OCI-LY3 (cell line): ENCODE data around the gene ENTPD2.

ENCODE experiments used
- H2AFZ ChIP-seq: fragments of 200-600, 300-600 bp; shearing (Covaris generic); 2 replicates; pipeline ENCODE4 v1.6.0; 2014; ENCODE audit warnings: antibody characterized with exemption, low read depth, low read length
- H3K27ac ChIP-seq: fragments of 200-600, 300-600 bp; sonication (generic); 2 replicates; pipeline ENCODE4 v1.5.1; 2014; ENCODE audit warnings: mild to moderate bottlenecking, low read length, moderate library complexity, mixed read lengths
- H3K27me3 ChIP-seq: fragments of 200-600, 300-600 bp; sonication (generic); 2 replicates; pipeline ENCODE4 v1.6.1; 2014; ENCODE audit warnings: low read depth, low read length, mixed read lengths
- H3K36me3 ChIP-seq: fragments of 200-600, 300-600 bp; sonication (generic); replicated peaks from 2 replicates; pipeline ENCODE3; 2014; ENCODE audit warnings: low read depth, low read length, mixed read lengths
- H3K4me1 ChIP-seq: fragments of 300-600, 200-600 bp; sonication (generic); 2 replicates; pipeline ENCODE4 v1.6.1; 2014; ENCODE audit warnings: low read length, mixed read lengths
- H3K4me2 ChIP-seq: fragments of 200-600, 300-600 bp; sonication (generic); 2 replicates; pipeline ENCODE4 v1.6.1; 2014; ENCODE audit warnings: low read length, mixed read lengths
- H3K4me3 ChIP-seq: fragments of 300-600, 200-600 bp; sonication (generic); 2 replicates; pipeline ENCODE4 v1.5.1; 2014; ENCODE audit warnings: antibody characterized with exemption, mild to moderate bottlenecking, low read length, moderate library complexity
- H3K79me2 ChIP-seq: fragments of 300-600, 200-600 bp; shearing (Covaris generic); 2 replicates; pipeline ENCODE4 v1.6.1; 2014; ENCODE audit warnings: mild to moderate bottlenecking, low read length, mixed read lengths
- H3K9ac ChIP-seq: fragments of 300-600, 200-600 bp; shearing (Covaris generic); 2 replicates; pipeline ENCODE4 v1.6.0; 2014; ENCODE audit warnings: mild to moderate bottlenecking, low read length, moderate library complexity
- H3K9me3 ChIP-seq: fragments of 200-600, 300-600 bp; shearing (Covaris generic); 2 replicates; pipeline ENCODE4 v1.6.1; 2014; ENCODE audit warnings: low read length, mixed read lengths; ENCODE audit not compliant: insufficient read depth
- H4K20me1 ChIP-seq: fragments of 200-600, 300-600 bp; sonication (generic); 2 replicates; pipeline ENCODE4 v1.6.1; 2016; ENCODE audit warnings: low read length, mixed read lengths; ENCODE audit not compliant: insufficient read depth
- EZH2phosphoT487 ChIP-seq: fragments of 200-600 bp; shearing (Covaris generic); IDR thresholded peaks from 2 replicates; pipeline ENCODE4 v1.6.1; 2018; ENCODE audit warnings: antibody characterized with exemption, mixed run types, low read depth
- TF ChIP-seq, protein P1 (sequence below): fragments of 200-600, 300-600 bp; sonication (generic); IDR thresholded peaks from 2 replicates; pipeline ENCODE4 v1.5.1; 2014; ENCODE audit warnings: antibody characterized with exemption, low read length, low read depth

The ENTPD2 gene

DNA sequence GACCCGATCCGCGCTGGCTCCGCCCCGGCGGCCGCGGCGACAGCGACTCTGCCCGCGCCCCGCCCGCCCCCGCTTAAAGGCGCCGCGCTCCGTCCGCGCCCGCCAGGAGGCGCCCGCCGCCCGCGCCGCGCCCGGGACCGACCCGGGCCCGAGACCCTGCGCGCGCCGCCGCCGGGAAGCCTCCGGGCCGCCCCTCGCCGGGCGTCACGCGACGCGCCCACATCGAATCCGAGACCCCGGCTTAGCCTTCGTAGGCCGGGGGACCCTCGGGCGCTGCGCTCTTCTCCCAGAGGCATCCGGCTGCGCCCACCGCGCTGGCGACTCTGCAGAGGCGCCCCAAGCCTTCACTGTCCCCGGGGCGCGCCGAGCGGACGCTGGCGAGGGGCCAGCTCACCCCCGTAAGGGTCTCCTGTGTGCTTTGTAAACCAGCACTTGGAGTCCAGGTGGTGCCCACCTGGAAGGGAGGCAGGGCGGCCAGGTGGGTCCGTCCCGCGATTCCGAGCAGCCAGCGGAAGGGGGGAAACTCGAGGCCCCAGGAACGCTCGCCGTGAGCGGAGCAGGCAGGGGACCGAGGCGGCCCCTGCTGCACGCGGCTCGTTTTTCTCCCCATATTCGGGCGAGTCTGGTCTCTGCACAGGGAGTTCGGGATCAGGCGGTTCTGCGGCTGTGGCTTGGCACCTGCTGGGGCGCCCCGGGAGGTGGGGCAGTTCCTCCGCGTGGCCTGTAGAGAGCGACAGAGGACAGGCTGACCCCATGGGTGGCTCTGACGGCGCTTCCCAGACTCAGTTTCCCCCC lies 25.4 kb downstream of the ENTPD2 start:
- Histone ChIP-seq H3K9ac (peak overlapping the region; percentile 64), H3K4me2 (peak overlapping the region; percentile 97), H3K4me3 (peak overlapping the region; percentile 88), H2AFZ (peak overlapping the region; percentile 62; the same call in 1 of the 2 replicates), H4K20me1 (no peaks in the 10 kb centered on the region), H3K79me2 (no peaks in the 10 kb centered on the region), H3K36me3 (no peaks in the 10 kb centered on the region), H3K9me3 (no peaks in the 10 kb centered on the region), H3K27ac (no peak overlapping the region), H3K4me1 (peaks cover 35% of the 10 kb centered on the region), H3K27me3 (peaks cover 6% of the 10 kb centered on the region)
- TF ChIP-seq, protein P1, sequence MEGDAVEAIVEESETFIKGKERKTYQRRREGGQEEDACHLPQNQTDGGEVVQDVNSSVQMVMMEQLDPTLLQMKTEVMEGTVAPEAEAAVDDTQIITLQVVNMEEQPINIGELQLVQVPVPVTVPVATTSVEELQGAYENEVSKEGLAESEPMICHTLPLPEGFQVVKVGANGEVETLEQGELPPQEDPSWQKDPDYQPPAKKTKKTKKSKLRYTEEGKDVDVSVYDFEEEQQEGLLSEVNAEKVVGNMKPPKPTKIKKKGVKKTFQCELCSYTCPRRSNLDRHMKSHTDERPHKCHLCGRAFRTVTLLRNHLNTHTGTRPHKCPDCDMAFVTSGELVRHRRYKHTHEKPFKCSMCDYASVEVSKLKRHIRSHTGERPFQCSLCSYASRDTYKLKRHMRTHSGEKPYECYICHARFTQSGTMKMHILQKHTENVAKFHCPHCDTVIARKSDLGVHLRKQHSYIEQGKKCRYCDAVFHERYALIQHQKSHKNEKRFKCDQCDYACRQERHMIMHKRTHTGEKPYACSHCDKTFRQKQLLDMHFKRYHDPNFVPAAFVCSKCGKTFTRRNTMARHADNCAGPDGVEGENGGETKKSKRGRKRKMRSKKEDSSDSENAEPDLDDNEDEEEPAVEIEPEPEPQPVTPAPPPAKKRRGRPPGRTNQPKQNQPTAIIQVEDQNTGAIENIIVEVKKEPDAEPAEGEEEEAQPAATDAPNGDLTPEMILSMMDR, result peak; percentile 43
- no peak for TF ChIP-seq EZH2phosphoT487

DNA sequence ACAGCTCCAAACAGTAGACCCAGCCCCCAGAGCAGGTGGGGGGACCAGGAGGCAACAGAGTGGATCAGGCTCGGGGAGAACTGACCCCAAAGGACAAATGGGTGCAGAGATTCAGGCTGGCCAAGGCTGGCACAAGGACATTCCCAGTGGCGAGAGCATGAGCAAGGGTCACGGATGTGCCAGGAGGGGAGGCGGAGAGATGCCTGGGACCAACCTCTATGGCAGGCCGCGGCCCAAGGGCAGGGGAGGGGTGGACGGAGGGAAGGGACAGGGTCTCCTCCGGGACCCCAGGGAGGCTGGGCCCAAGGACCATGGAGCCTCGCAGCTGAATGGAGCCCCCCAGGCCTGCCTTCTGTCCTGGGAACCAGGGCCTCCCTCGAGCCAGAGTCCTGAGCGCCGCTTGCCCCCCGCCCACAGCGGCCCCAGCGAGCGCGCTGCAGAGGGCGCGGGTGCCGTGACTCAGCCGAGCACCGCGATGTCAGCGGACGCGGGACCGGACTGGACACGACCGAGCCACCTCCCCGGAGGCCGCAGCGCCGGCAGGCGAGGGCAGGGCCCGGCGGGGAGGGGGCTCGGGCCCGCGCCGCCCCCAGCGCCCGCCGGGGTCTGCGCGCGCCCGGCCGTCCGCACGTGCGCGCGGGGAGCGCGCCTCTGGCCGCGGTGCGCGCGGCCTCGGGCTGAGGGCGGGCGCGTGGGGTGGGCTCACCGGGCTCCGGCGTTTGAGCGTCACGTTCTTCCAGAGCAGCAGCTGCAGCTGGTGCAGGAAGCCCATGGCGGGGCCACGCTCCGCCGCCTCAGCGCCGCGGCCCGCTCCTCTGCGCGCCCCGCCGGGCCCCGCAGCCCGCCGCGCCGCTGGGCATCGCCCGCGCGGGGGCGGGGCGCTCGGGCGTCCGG lies 26.2 kb downstream of the ENTPD2 start, which contains the start of gene ABCA2:
ABCA2 (minus strand) TSS at position 869 of the 894 bp plus-strand sequence; CDS start at position 772, 97 bp downstream.
- Histone ChIP-seq H4K20me1 (no peaks in the 10 kb centered on the region), H3K27ac (no peak within 1 kb of the TSS), H3K27me3 (peaks cover 6% of the 10 kb centered on the region), H3K9ac (peak within 1 kb of the TSS; percentile 64), H3K4me3 (peak within 1 kb of the TSS; percentile 88), H3K4me2 (peak within 1 kb of the TSS; percentile 97), H3K9me3 (no peaks in the 10 kb centered on the region), H3K36me3 (no peaks in the 10 kb centered on the region), H2AFZ (peak within 1 kb of the TSS; percentile 62; the same call in 1 of the 2 replicates), H3K4me1 (peaks cover 30% of the 10 kb centered on the region), H3K79me2 (no peaks in the 10 kb centered on the region)
- no peak for TF ChIP-seq EZH2phosphoT487
- TF ChIP-seq, protein P1, result no peak

DNA sequence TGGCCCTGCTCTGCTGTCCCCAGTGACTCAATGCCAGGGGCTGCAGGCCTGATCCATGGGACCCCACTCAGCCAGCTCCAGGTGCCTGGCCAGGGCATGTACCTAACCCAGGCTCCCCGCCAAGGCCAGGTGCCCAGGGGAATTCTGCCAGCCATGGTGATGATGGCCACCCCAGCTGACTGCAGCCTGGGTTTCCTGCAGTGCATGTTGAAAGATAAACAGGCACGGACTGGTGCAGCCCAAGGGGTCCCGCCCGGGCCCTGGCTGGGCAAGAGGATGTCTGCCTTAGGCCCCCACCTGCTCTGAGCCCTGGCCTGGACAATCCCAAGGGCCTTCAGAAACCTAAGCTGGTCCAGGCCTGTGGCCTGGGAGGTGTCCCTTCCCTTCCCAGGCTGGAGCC lies 27.0 kb downstream of the ENTPD2 start:
- H3K4me1 ChIP-seq, result peaks cover 22% of the 10 kb centered on the region
- H3K4me3 ChIP-seq, result no peak overlapping the region
- H3K27ac ChIP-seq, result no peak overlapping the region
- no peak overlapping the region for H3K4me2 ChIP-seq
- no peak overlapping the region for H2AFZ ChIP-seq
- peaks cover 6% of the 10 kb centered on the region for H3K27me3 ChIP-seq
- no peaks in the 10 kb centered on the region for H3K79me2 ChIP-seq
- H4K20me1 ChIP-seq, result no peaks in the 10 kb centered on the region
- no peak overlapping the region for H3K9ac ChIP-seq
- TF ChIP-seq EZH2phosphoT487, result no peak
- TF ChIP-seq, protein P1, result no peak
- no peaks in the 10 kb centered on the region for H3K36me3 ChIP-seq
- no peaks in the 10 kb centered on the region for H3K9me3 ChIP-seq

DNA sequence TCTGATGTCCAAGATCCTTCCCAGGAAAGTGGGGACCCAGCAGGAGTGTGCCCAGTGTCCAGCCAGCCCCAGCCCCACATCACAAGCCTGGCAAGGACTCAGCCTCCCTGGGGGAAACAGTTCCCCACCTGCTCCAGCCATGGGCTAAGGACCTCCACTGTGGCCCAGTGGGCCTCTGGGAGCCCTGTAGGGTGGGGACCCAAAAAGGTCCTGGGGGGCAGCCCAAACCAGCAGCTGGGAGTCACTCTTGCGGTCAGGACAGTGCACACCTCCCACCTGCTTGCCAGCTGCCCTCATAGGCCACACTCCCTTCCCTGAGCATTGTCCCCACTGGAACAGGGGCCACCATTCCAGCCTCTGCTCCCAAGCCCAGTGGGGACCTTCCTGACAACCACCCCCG lies 27.5 kb downstream of the ENTPD2 start:
- H4K20me1 ChIP-seq, result no peaks in the 10 kb centered on the region
- no peak overlapping the region for H3K4me3 ChIP-seq
- H3K36me3 ChIP-seq, result no peaks in the 10 kb centered on the region
- no peak overlapping the region for H3K27ac ChIP-seq
- TF ChIP-seq EZH2phosphoT487, result no peak
- TF ChIP-seq, protein P1, result no peak
- H3K27me3 ChIP-seq, result peaks cover 6% of the 10 kb centered on the region
- no peaks in the 10 kb centered on the region for H3K9me3 ChIP-seq
- peaks cover 20% of the 10 kb centered on the region for H3K4me1 ChIP-seq
- H2AFZ ChIP-seq, result no peak overlapping the region
- H3K79me2 ChIP-seq, result no peaks in the 10 kb centered on the region
- H3K4me2 ChIP-seq, result no peak overlapping the region
- no peak overlapping the region for H3K9ac ChIP-seq
